IPS-20b (cell line): Measurements from ENCODE around the gene GABRR2.

ENCODE experiments used
- H3K27ac ChIP-seq: one replicate; pipeline ENCODE4 v1.5.1; 2013; ENCODE audit warnings: low read length
- H3K27me3 ChIP-seq: 2 replicates; pipeline ENCODE4 v1.6.1; 2013; ENCODE audit warnings: mild to moderate bottlenecking, low read length, inconsistent platforms; ENCODE audit not compliant: insufficient read depth
- H3K36me3 ChIP-seq: 2 replicates; pipeline ENCODE4 v1.6.1; 2013; ENCODE audit warnings: low read depth, mild to moderate bottlenecking, inconsistent platforms, low read length, moderate library complexity; ENCODE audit not compliant: insufficient read depth
- H3K4me1 ChIP-seq: 2 replicates; pipeline ENCODE4 v1.6.1; 2013; ENCODE audit warnings: mild to moderate bottlenecking, control low read depth, inconsistent platforms, low read length, moderate library complexity; ENCODE audit not compliant: insufficient read depth
- H3K4me3 ChIP-seq: 2 replicates; pipeline ENCODE4 v1.5.1; 2013; ENCODE audit warnings: mild to moderate bottlenecking, low read length, inconsistent platforms
- H3K9ac ChIP-seq: 2 replicates; pipeline ENCODE4 v1.6.1; 2013; ENCODE audit warnings: low read depth, mild to moderate bottlenecking, inconsistent platforms, low read length, moderate library complexity
- H3K9me3 ChIP-seq: 2 replicates; pipeline ENCODE4 v1.6.1; 2013; ENCODE audit warnings: mild to moderate bottlenecking, low read depth, low read length, inconsistent platforms; ENCODE audit not compliant: insufficient read depth

The GABRR2 gene

GRCh38 chr6:89287351-89288028, 27.6 kb downstream of the GABRR2 start:
- Histone ChIP-seq H3K36me3 (no peaks in the 10 kb centered on the region), H3K9me3 (no peaks in the 10 kb centered on the region), H3K4me1 (peaks cover 12% of the 10 kb centered on the region; the same call in 1 of the 2 replicates), H3K27me3 (no peaks in the 10 kb centered on the region), H3K4me3 (no peak overlapping the region), H3K9ac (no peak overlapping the region), H3K27ac (no peak overlapping the region)

GRCh38 chr6:89286516-89286915, 28.6 kb downstream of the GABRR2 start:
- no peaks in the 10 kb centered on the region for H3K9me3 ChIP-seq
- no peak overlapping the region for H3K27ac ChIP-seq
- no peaks in the 10 kb centered on the region for H3K36me3 ChIP-seq
- H3K4me3 ChIP-seq, result no peak overlapping the region
- H3K9ac ChIP-seq, result no peak overlapping the region
- peaks cover 12% of the 10 kb centered on the region; the same call in 1 of the 2 replicates for H3K4me1 ChIP-seq
- no peaks in the 10 kb centered on the region for H3K27me3 ChIP-seq

GRCh38 chr6:89284963-89285735, 29.9 kb downstream of the GABRR2 start:
- Histone ChIP-seq H3K27me3 (no peaks in the 10 kb centered on the region), H3K4me1 (peaks cover 12% of the 10 kb centered on the region; the same call in 1 of the 2 replicates), H3K9ac (no peak overlapping the region), H3K9me3 (no peaks in the 10 kb centered on the region), H3K27ac (no peak overlapping the region), H3K36me3 (no peaks in the 10 kb centered on the region), H3K4me3 (no peak overlapping the region)

DNA sequence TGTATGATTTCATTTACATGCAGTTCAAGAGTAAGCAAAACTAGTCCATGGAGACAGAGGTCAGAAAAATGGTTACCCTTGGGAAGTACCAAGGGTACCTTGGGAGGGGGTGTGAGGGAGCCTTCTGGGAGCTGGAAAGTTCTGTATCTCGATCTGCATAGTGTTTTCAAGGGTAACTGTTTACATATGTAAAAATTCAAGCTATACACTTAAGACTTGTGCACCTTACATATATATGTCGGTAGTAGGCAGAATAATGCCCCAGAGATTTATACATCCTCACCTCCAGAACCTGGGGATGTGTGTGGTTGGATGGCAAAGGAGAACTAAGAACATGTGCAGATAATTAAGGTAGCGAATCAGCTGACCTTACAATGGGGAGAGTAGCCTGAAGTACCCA, 31.0 kb downstream of the GABRR2 start:
- Histone ChIP-seq H3K4me3 (no peak overlapping the region), H3K27me3 (no peaks in the 10 kb centered on the region), H3K36me3 (no peaks in the 10 kb centered on the region), H3K9me3 (no peaks in the 10 kb centered on the region), H3K4me1 (peaks cover 12% of the 10 kb centered on the region; the same call in 1 of the 2 replicates), H3K9ac (no peak overlapping the region), H3K27ac (no peak overlapping the region)

GRCh38 chr6:89282749-89283148, 32.4 kb downstream of the GABRR2 start:
- Histone ChIP-seq H3K27me3 (no peaks in the 10 kb centered on the region), H3K4me3 (no peak overlapping the region), H3K36me3 (no peaks in the 10 kb centered on the region), H3K9me3 (no peaks in the 10 kb centered on the region), H3K4me1 (peaks cover 12% of the 10 kb centered on the region; the same call in 1 of the 2 replicates), H3K27ac (no peak overlapping the region), H3K9ac (no peak overlapping the region)

DNA sequence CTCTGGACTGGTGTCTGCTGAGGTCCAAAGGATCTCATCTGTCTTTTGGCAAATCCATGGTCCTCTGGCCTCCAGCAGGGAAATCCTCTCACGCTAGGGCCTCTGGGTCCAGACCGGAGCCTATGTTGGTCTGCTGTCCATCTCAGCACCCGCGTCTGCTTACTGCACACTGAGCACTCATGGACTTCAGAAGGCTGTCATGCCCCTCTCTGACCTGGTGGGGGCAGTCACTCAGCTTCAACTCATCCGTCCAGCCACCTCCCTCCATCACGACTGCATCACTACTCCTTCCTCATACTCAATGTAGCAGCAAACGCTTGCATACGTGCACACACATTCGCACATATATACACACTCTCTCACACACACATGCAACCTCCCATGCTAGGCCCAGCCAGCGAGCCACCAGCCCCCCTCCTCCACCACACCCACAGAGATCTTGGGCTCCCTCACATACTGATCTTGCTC, 33.3 kb downstream of the GABRR2 start:
- Histone ChIP-seq H3K27ac (no peak overlapping the region), H3K9ac (no peak overlapping the region), H3K4me3 (no peak overlapping the region), H3K4me1 (peaks cover 12% of the 10 kb centered on the region; the same call in 1 of the 2 replicates), H3K9me3 (no peaks in the 10 kb centered on the region; the same call in 1 of the 2 replicates), H3K27me3 (no peaks in the 10 kb centered on the region), H3K36me3 (no peaks in the 10 kb centered on the region)

GRCh38 chr6:89278956-89279355, 36.1 kb downstream of the GABRR2 start:
- no peaks in the 10 kb centered on the region for H3K36me3 ChIP-seq
- no peak overlapping the region for H3K4me3 ChIP-seq
- H3K9ac ChIP-seq, result no peak overlapping the region
- no peaks in the 10 kb centered on the region for H3K27me3 ChIP-seq
- H3K27ac ChIP-seq, result no peak overlapping the region
- no peaks in the 10 kb centered on the region; the same call in 1 of the 2 replicates for H3K9me3 ChIP-seq
- H3K4me1 ChIP-seq, result no peaks in the 10 kb centered on the region

- no peaks in the 10 kb centered on the region for H3K36me3 ChIP-seq
- H3K4me3 ChIP-seq, result no peak overlapping the region
- H3K4me1 ChIP-seq, result no peaks in the 10 kb centered on the region
- H3K9me3 ChIP-seq, result no peaks in the 10 kb centered on the region; the same call in 1 of the 2 replicates
- H3K9ac ChIP-seq, result no peak overlapping the region
- no peaks in the 10 kb centered on the region for H3K27me3 ChIP-seq
- no peak overlapping the region for H3K27ac ChIP-seq
Observed at GRCh38 chr6:89275900-89276299, 39.2 kb downstream of the GABRR2 start.

DNA sequence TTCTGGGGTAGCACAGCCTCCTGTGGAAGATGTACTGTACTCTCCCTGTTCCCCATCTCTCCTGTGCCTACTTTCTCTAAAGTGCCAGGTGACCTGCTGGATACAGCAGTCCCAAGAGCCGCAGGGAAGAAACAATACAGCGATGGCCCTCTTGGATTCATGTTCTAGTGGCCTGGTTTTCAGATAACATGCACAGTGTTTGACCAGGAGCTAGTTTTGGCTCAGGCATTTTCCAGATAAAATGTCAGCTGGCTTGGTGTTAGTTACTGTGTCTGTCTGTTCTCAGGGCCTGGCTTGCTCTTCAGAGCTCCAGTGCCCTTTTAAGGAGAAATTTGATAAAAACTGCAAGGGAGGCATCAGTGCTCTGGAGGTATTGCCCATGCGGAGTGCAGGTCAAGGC, 41.3 kb downstream of the GABRR2 start:
- no peak overlapping the region for H3K27ac ChIP-seq
- H3K9me3 ChIP-seq, result no peaks in the 10 kb centered on the region; the same call in 1 of the 2 replicates
- H3K9ac ChIP-seq, result no peak overlapping the region
- H3K4me1 ChIP-seq, result no peaks in the 10 kb centered on the region
- no peak overlapping the region for H3K4me3 ChIP-seq
- no peaks in the 10 kb centered on the region for H3K27me3 ChIP-seq
- H3K36me3 ChIP-seq, result no peaks in the 10 kb centered on the region

- Histone ChIP-seq H3K9ac (no peak overlapping the region), H3K4me1 (no peaks in the 10 kb centered on the region), H3K27me3 (no peaks in the 10 kb centered on the region), H3K4me3 (no peak overlapping the region), H3K9me3 (no peaks in the 10 kb centered on the region; the same call in 1 of the 2 replicates), H3K36me3 (no peaks in the 10 kb centered on the region), H3K27ac (no peak overlapping the region)
Observed at GRCh38 chr6:89272596-89272995, 42.5 kb downstream of the GABRR2 start.

GRCh38 chr6:89270951-89271721, 44.0 kb downstream of the GABRR2 start:
- Histone ChIP-seq H3K9me3 (no peaks in the 10 kb centered on the region), H3K36me3 (no peaks in the 10 kb centered on the region), H3K9ac (no peak overlapping the region), H3K4me3 (no peak overlapping the region), H3K27ac (no peak overlapping the region), H3K4me1 (no peaks in the 10 kb centered on the region), H3K27me3 (no peaks in the 10 kb centered on the region)
